Cardiac fibroblast (primary cell): ENCODE results near the gene CLRN1.

Experiments
- DNase-seq, 2 donors: peaks; one replicate each; pipeline versions ENCODE4 v3.0.0 to v3.0.0-alpha.2; 2010; ENCODE audit warnings: low read depth in 2 of 2
- H3K4me3 ChIP-seq, 2 donors: replicated peaks in 1 of 2; 1 replicate in 1 of 2; 2 replicates in 1 of 2; pipeline ENCODE4 v1.5.1; 2011; ENCODE audit warnings: low read depth in 2 of 2, low read length in 2 of 2, mild to moderate bottlenecking in 2 of 2, moderate library complexity in 1 of 2
- CTCF ChIP-seq: IDR thresholded peaks from one replicate; pipeline ENCODE4 v1.5.1; 2011; ENCODE audit warnings: low read depth, mild to moderate bottlenecking, low read length, inconsistent platforms

CLRN1 gene

GRCh38 chr3:150972366-150973071 lies at the start of gene CLRN1:
TSS of gene CLRN1 (minus strand) at chr3:150972727. CDS start at chr3:150972708, 19 bp downstream.
- peak in 1 of 2 donors; percentile 1 for DNase-seq

GRCh38 chr3:151016478-151016795 lies 43.9 kb upstream of the CLRN1 start:
- no peak for TF ChIP-seq CTCF
- peak; percentile 6 to 75 for DNase-seq
- H3K4me3 ChIP-seq: no peak overlapping the region

More at GRCh38 chr3:150972366-150973071, at the start of gene CLRN1:
- no peak within 1 kb of the TSS for H3K4me3 ChIP-seq
- no peak for TF ChIP-seq CTCF

GRCh38 chr3:151015767-151016477 lies 43.4 kb upstream of the CLRN1 start:
- peak; percentile 16 to 61 for DNase-seq
- H3K4me3 ChIP-seq: no peak overlapping the region
- TF ChIP-seq CTCF: no peak

GRCh38 chr3:151015181-151015580 lies 42.7 kb upstream of the CLRN1 start:
- H3K4me3 ChIP-seq: no peak overlapping the region
- no peak for TF ChIP-seq CTCF
- no peak for DNase-seq

- no peak overlapping the region for H3K4me3 ChIP-seq
- DNase-seq: no peak
- no peak for TF ChIP-seq CTCF
These were observed 42.0 kb upstream of the CLRN1 start for GRCh38 chr3:151014501-151015018.

- DNase-seq: no peak
- H3K4me3 ChIP-seq: no peak overlapping the region
- no peak for TF ChIP-seq CTCF
These were observed 40.2 kb upstream of the CLRN1 start for GRCh38 chr3:151012753-151013152.
